SK-N-SH treated with all-trans-retinoic acid at 6 μM for 48 hours (cell line): ENCODE measurements around the gene PRKCE.

Source experiments
- ARNTL ChIP-seq: fragments of 450-650 bp; formaldehyde crosslinking; IDR thresholded peaks from 2 replicates; pipeline ENCODE4 v1.5.0; 2020; ENCODE audit warnings: low read depth, mild to moderate bottlenecking, moderate library complexity, borderline replicate concordance
- CSDC2 ChIP-seq: fragments of 250-450 bp; sonication (Bioruptor Pico); IDR thresholded peaks from 2 replicates; pipeline ENCODE4 v1.5.0; 2020; ENCODE audit warnings: mild to moderate bottlenecking, moderate library complexity
- ISL1 ChIP-seq: fragments of 250-450 bp; sonication (Bioruptor Pico); IDR thresholded peaks from 2 replicates; pipeline ENCODE4 v2.1.2; 2022; ENCODE audit warnings: mild to moderate bottlenecking, moderate library complexity
- RARB ChIP-seq: fragments of 250-450 bp; sonication (Bioruptor Pico); IDR thresholded peaks from 2 replicates; pipeline ENCODE4 v1.8.0; 2021; ENCODE audit warnings: mild to moderate bottlenecking, moderate library complexity
- TCF4 ChIP-seq: fragments of 250-450 bp; sonication (Bioruptor Pico); IDR thresholded peaks from 2 replicates; pipeline ENCODE4 v1.8.0; 2021; ENCODE audit warnings: mild to moderate bottlenecking, moderate library complexity, borderline replicate concordance
- TOX ChIP-seq: fragments of 250-450 bp; sonication (Bioruptor Pico); IDR thresholded peaks from 2 replicates; pipeline ENCODE4 v1.8.0; 2021; ENCODE audit warnings: mild to moderate bottlenecking, moderate library complexity, borderline replicate concordance
- ZFP3 ChIP-seq: fragments of 250-450 bp; sonication (Bioruptor Pico); IDR thresholded peaks from 2 replicates; pipeline ENCODE4 v1.5.0; 2020; ENCODE audit warnings: mild to moderate bottlenecking, moderate library complexity
- TF ChIP-seq, protein P1 (sequence below): fragments of 250-450 bp; sonication (Bioruptor Pico); IDR thresholded peaks from 2 replicates; pipeline ENCODE4 v1.5.1; 2021; ENCODE audit warnings: mild to moderate bottlenecking, moderate library complexity
- TF ChIP-seq, protein P2 (sequence below): fragments of 250-450 bp; sonication (Bioruptor Pico); IDR thresholded peaks from 2 replicates; pipeline ENCODE4 v1.5.0; 2020; ENCODE audit warnings: mild to moderate bottlenecking, moderate library complexity

DNA sequence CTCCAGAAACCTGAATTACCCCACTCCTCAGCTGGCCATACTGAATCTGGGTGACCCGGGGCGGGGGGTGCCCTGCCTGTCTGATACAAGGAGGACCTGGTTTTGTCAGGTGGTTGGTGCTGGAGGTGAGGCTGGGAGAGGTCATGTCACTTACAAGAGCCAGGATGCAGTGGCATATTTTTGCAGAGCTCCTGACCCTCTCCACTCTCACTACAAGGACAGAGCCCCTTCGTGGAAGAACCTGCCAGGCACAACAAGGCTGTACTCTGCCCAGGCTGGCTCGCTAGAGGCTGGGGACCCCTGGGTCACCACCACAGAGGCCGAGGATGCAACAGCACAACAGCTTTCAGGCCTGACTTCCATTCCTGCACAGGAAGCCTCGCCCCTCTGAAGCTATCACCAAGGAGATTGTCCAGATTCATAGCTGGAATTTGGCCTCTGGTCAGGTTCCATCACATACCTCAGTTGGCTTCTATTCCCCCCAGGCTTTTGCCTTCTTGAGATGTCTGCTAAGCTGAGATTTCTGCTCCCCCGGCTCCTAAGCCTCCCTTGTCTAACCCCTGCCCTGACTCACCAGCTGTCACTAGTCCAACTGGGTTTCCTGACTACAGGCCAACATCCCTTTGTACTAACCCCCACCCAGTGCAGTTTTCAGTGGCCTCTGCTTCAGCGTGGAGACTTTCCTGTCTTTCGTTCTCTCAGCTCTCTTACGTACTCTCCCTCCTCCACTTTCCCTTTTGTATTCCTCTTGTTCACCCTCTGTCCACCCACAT lies 513.2 kb downstream of the PRKCE start:
- TF ChIP-seq CSDC2 (CRISPR knock-in tag) (no peak; the same call in 1 of the 2 replicates), TOX (CRISPR knock-in tag) (no peak), ZFP3 (CRISPR knock-in tag) (0 out of 2 replicates have a peak, but pooled peaks have one; percentile 23), TCF4 (no peak), ISL1 (CRISPR knock-in tag) (peak; percentile 54), ARNTL (no peak), RARB (CRISPR knock-in tag) (no peak)
- TF ChIP-seq, protein P1, sequence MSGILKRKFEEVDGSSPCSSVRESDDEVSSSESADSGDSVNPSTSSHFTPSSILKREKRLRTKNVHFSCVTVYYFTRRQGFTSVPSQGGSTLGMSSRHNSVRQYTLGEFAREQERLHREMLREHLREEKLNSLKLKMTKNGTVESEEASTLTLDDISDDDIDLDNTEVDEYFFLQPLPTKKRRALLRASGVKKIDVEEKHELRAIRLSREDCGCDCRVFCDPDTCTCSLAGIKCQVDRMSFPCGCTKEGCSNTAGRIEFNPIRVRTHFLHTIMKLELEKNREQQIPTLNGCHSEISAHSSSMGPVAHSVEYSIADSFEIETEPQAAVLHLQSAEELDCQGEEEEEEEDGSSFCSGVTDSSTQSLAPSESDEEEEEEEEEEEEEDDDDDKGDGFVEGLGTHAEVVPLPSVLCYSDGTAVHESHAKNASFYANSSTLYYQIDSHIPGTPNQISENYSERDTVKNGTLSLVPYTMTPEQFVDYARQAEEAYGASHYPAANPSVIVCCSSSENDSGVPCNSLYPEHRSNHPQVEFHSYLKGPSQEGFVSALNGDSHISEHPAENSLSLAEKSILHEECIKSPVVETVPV (CRISPR knock-in tag) = no peak
- TF ChIP-seq, protein P2, sequence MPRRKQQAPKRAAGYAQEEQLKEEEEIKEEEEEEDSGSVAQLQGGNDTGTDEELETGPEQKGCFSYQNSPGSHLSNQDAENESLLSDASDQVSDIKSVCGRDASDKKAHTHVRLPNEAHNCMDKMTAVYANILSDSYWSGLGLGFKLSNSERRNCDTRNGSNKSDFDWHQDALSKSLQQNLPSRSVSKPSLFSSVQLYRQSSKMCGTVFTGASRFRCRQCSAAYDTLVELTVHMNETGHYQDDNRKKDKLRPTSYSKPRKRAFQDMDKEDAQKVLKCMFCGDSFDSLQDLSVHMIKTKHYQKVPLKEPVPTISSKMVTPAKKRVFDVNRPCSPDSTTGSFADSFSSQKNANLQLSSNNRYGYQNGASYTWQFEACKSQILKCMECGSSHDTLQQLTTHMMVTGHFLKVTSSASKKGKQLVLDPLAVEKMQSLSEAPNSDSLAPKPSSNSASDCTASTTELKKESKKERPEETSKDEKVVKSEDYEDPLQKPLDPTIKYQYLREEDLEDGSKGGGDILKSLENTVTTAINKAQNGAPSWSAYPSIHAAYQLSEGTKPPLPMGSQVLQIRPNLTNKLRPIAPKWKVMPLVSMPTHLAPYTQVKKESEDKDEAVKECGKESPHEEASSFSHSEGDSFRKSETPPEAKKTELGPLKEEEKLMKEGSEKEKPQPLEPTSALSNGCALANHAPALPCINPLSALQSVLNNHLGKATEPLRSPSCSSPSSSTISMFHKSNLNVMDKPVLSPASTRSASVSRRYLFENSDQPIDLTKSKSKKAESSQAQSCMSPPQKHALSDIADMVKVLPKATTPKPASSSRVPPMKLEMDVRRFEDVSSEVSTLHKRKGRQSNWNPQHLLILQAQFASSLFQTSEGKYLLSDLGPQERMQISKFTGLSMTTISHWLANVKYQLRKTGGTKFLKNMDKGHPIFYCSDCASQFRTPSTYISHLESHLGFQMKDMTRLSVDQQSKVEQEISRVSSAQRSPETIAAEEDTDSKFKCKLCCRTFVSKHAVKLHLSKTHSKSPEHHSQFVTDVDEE (CRISPR knock-in tag) = no peak
